Transverse colon (tissue), 4 donors: ENCODE data around the gene PSKH1. TPM values are rescaled to one million over a fixed set of nuclear protein-coding genes. Genes with fewer than 3 reads are reported as not detected.
A peak's percentile ranks its signal among the peaks of the same experiment; 100 is the strongest.

Experiments
- DNase-seq: peaks from one replicate; pipeline ENCODE4 v3.0.0-alpha.2; 2019
- H3K27ac ChIP-seq, 4 donors: fragments of 200-600 bp; sonication (generic); 2 replicates each; pipeline ENCODE4 v1.5.1; 2016 to 2018; ENCODE audit warnings: inconsistent platforms in 4 of 4
- H3K27me3 ChIP-seq: fragments of 200-600 bp; sonication (generic); 2 replicates; pipeline ENCODE4 v1.5.1; 2017; ENCODE audit warnings: inconsistent platforms
- H3K36me3 ChIP-seq, 4 donors: fragments of 200-600 bp; sonication (generic); 2 replicates each; pipeline ENCODE4 v1.5.1; 2017 to 2019; ENCODE audit warnings: inconsistent platforms in 4 of 4
- H3K4me1 ChIP-seq, 4 donors: fragments of 200-600 bp; sonication (generic); 2 replicates each; pipeline ENCODE4 v1.5.1; 2017 to 2020; ENCODE audit warnings: inconsistent platforms in 4 of 4
- H3K4me3 ChIP-seq, 4 donors: fragments of 200-600 bp; sonication (generic); 1 replicate in 1 of 4; 2 replicates in 3 of 4; pipeline versions ENCODE4 v1.5.1 to v1.6.1; 2017 to 2019; ENCODE audit warnings: inconsistent platforms in 4 of 4
- H3K9me3 ChIP-seq, 2 donors: fragments of 200-600 bp; sonication (generic); 2 replicates each; pipeline ENCODE4 v1.5.1; 2017 to 2019; ENCODE audit warnings: inconsistent platforms in 2 of 2
- EP300 ChIP-seq: sonication (generic); formaldehyde crosslinking; IDR thresholded peaks from one replicate; pipeline ENCODE4 v1.6.1; 2017; ENCODE audit warnings: antibody characterized with exemption, low read depth
- POLR2A ChIP-seq: fragments of 450-650 bp; IDR thresholded peaks from one replicate; pipeline ENCODE4 v1.6.1; 2016; ENCODE audit warnings: antibody characterized with exemption, mild to moderate bottlenecking, moderate library complexity
- POLR2AphosphoS5 ChIP-seq, 3 donors: sonication (generic); formaldehyde crosslinking; IDR thresholded peaks; one replicate each; pipeline ENCODE4 v1.6.1; 2016; ENCODE audit warnings: antibody characterized with exemption in 3 of 3
- WGBS, 2 donors: methylation state at CpG; one replicate each; pipeline ENCODE4 v1.1.5; 2018; ENCODE audit warnings: low coverage in 1 of 2; 5-methylcytosine and 5-hydroxymethylcytosine counted together
- in situ Hi-C, 4 donors: fragments of 200-750 bp; cut with MboI; loops; one replicate each; pipeline versions ENCODE4 v1.15.0 to v1.15.1; 2017; ENCODE audit warnings: low sequenced_read_pairs in 3 of 4, low pct_ligation_motif_present in 1 of 4, low pct_unique_long_range_greater_than_20kb in 1 of 4
- intact Hi-C: fragments of 100-400 bp; cut with DNase I; formaldehyde crosslinking; loops from one replicate; pipeline ENCODE4 v1.15.1; 2023; ENCODE audit warnings: low total_unique reads
- total RNA-seq, 4 donors: library from RNA; depleted of rRNA; stranded (reverse); fragments of >200 nt; gene quantifications; one replicate each; pipeline ENCODE4 v1.1.0, GENCODE V29; 2016
- TF ChIP-seq, protein P1 (sequence below), 5 experiments: fragments of 200-600 bp in 3 of 5; fragments of 450-650 bp in 2 of 5; sonication (generic) in 3 of 5; IDR thresholded peaks; 1 replicate in 2 of 5; 2 replicates in 3 of 5; pipeline ENCODE4 v1.5.1; 2016 to 2017; ENCODE audit warnings: antibody characterized with exemption in 5 of 5, inconsistent platforms in 3 of 5, mild to moderate bottlenecking in 2 of 5, moderate library complexity in 1 of 5

Gene PSKH1
- total RNA-seq, 4 donors from 2014 or later = 24.1 to 132 (median 56.2) TPM

DNA sequence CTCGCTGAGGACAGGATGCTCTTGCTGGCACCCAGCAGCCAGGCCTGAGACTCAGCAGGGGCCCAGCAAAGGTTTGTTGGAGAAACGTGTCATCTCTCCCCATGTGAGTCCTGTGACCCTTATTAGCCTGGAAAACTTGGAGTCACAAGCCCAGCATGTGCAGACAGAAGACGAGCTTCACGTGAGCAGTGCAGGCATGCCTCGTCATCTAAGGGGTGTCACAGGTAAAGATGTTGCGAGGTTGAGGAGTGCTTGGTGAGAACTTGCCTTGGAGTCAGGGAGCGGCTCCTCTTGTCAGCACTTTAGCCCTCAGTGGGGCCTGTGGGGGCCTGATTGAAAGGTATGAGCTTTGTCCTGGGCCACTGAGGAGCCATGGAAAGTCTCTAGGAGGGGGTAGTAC, 40.8 kb downstream of the PSKH1 start:
- H3K9me3 ChIP-seq = no peaks in the 10 kb centered on the region
- no peaks in the 10 kb centered on the region for H3K36me3 ChIP-seq
- in situ Hi-C loops (no loop called here), intact Hi-C loops (no loop called here)
- 80% methylated on average over 7 of the region's 7 CpGs; no CpG with 5 or more reads in 1 of the 2 donors for WGBS, 2 donors
- H3K4me1 ChIP-seq = peaks cover 16 to 20% (median 19%) of the 10 kb centered on the region in 4 donors
- H3K4me3 ChIP-seq = no peak overlapping the region
- DNase-seq = no peak
- H3K27ac ChIP-seq = no peak overlapping the region
- no peaks in the 10 kb centered on the region for H3K27me3 ChIP-seq
- TF ChIP-seq EP300 = no peak
- TF ChIP-seq, protein P1, sequence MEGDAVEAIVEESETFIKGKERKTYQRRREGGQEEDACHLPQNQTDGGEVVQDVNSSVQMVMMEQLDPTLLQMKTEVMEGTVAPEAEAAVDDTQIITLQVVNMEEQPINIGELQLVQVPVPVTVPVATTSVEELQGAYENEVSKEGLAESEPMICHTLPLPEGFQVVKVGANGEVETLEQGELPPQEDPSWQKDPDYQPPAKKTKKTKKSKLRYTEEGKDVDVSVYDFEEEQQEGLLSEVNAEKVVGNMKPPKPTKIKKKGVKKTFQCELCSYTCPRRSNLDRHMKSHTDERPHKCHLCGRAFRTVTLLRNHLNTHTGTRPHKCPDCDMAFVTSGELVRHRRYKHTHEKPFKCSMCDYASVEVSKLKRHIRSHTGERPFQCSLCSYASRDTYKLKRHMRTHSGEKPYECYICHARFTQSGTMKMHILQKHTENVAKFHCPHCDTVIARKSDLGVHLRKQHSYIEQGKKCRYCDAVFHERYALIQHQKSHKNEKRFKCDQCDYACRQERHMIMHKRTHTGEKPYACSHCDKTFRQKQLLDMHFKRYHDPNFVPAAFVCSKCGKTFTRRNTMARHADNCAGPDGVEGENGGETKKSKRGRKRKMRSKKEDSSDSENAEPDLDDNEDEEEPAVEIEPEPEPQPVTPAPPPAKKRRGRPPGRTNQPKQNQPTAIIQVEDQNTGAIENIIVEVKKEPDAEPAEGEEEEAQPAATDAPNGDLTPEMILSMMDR (IDR thresholded peaks at IDR 0.05) = no peak
- TF ChIP-seq POLR2AphosphoS5 (IDR thresholded peaks at IDR 0.05) = no peak

DNA sequence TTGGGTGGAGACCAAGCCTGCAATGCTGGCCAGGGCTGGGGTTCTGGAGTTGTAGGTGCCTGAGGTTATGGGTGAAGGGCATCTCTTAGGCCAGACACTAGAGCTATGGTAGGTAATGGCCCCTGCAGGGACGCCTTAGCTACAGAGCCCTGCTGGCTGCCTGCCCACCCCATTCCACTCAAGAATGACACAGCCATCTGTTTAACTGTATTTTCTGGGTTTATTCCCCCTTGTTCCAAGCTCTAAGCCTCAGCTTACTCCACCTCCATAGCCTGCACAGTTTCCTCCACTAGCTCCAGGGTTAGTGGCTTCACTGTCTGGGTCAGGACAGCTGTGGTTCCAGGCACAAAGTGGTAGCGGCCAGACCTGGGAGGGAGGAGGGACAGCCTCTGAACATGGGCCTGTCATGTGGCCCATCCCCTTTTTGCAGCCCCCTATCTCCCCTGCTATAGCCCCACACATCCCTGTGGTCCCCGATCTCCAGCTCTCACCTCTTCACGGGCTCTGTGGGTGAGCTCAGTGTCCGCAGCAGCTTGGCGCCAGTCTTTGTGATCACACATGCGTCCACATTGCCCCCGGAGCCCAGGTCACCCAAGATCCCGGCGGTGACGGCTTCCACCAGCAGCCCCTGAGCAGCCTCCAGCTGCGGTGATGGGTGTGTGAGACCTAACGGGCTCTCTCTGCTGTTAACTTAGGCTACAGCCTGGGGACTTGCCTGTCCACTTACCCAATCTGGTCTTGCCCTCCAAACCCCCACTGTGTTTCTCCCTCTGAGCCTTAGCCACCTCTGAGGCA, 41.4 kb downstream of the PSKH1 start:
- Histone ChIP-seq H3K4me1 (peaks cover 16 to 20% (median 19%) of the 10 kb centered on the region in 4 donors), H3K27ac (peak overlapping the region in 3 of 4 donors; percentile 90 to 97 (median 96)), H3K27me3 (no peaks in the 10 kb centered on the region), H3K4me3 (peak overlapping the region in 1 of 4 donors; percentile 74), H3K36me3 (no peaks in the 10 kb centered on the region), H3K9me3 (no peaks in the 10 kb centered on the region)
- TF ChIP-seq POLR2AphosphoS5 (IDR thresholded peaks at IDR 0.05) (no peak), POLR2A (no peak), EP300 (no peak)
- TF ChIP-seq, protein P1 (IDR thresholded peaks at IDR 0.05) = no peak
- 69% methylated on average over 13 of the region's 13 CpGs; no CpG with 5 or more reads in 1 of the 2 donors for WGBS, 2 donors
- intact Hi-C loops = no loop called here
- DNase-seq = no peak
- in situ Hi-C loops = no loop called here

DNA sequence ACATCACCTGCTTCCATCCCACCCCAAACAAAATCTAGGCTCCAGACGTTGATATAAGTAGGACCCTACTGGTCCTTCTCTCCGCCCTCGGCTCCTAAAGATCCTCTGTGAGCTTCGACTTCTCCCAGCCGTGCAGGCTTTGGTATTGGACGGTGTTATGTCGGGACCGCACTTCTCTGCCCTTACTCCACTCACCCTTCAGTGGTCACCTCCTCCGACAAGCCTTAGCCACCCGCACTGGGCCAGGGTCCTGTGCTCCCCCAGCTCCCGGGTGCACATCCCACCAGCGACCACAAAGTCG, 42.0 kb downstream of the PSKH1 start:
- intact Hi-C loops (no loop called here), in situ Hi-C loops (no loop called here)
- Histone ChIP-seq H3K4me1 (peaks cover 18 to 23% (median 22%) of the 10 kb centered on the region in 4 donors), H3K9me3 (no peaks in the 10 kb centered on the region), H3K27me3 (no peaks in the 10 kb centered on the region), H3K27ac (peak overlapping the region; percentile 90 to 97 (median 96)), H3K36me3 (no peaks in the 10 kb centered on the region), H3K4me3 (peak overlapping the region; percentile 71 to 86 (median 74))
- 50% methylated on average over 13 of the region's 13 CpGs; no CpG with 5 or more reads in 1 of the 2 donors for WGBS, 2 donors
- no peak for DNase-seq
- TF ChIP-seq EP300 = no peak
- TF ChIP-seq POLR2AphosphoS5 (IDR thresholded peaks at IDR 0.05) = no peak
- no peak for TF ChIP-seq POLR2A
- TF ChIP-seq, protein P1 (IDR thresholded peaks at IDR 0.05) = no peak

DNA sequence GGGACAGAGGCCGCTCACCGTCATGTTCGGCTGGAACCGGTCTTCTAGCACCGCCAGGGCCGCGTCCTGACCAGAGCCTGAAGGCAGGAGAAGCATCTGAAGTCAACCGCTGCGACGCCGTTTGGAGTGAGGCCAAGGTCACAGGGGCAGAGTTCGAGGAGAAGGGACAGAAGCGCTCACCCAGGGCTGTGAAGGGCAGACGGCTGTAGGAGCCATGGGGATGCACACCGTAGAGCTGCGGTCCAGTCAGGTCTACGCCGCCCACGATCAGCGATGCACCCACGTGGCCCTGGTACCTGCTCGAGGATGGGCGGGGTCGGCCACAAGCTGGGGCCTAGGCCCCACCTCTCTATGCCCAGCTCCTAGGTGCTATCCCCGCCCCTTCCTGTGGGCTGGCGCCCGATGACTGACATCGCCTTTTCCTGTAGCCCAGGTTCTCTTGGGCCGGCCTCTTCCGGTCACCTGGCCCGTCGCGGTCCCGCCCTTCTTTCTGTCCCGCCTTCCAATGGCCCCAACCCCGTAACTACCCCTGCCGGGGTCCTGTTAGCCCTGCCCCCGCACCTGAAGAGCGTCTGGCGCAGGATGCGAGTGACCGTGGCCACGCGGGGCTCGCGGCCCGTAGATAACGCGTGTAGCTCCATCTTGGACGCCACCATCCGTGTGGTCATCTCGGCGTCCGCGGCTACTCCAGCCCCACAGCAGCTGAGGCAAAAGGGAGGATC, 42.5 kb downstream of the PSKH1 start:
- Histone ChIP-seq H3K36me3 (no peaks in the 10 kb centered on the region), H3K4me1 (peaks cover 22 to 25% (median 23%) of the 10 kb centered on the region in 4 donors), H3K27me3 (no peaks in the 10 kb centered on the region), H3K4me3 (peak overlapping the region; percentile 71 to 86 (median 74)), H3K27ac (peak overlapping the region; percentile 90 to 97 (median 96)), H3K9me3 (no peaks in the 10 kb centered on the region)
- intact Hi-C loops = no loop called here
- TF ChIP-seq, protein P1 (IDR thresholded peaks at IDR 0.05) = no peak
- TF ChIP-seq EP300 (no peak), POLR2AphosphoS5 (IDR thresholded peaks at IDR 0.05) (peak; percentile 78 to 92 (median 88)), POLR2A (peak; percentile 88)
- WGBS, 2 donors = 3% methylated on average over 53 of the region's 55 CpGs; no CpG with 5 or more reads in 1 of the 2 donors
- peak; percentile 98 for DNase-seq
- in situ Hi-C loops = no loop called here
